ENCODE results near the gene ECE1. TPM values are rescaled to one million over a fixed set of nuclear protein-coding genes. Genes with fewer than 3 reads are reported as not detected.
"Not testable (repeated sequence)": the region's sequence is repeated elsewhere in the genome, so short reads cannot be mapped to it uniquely, and the experiment has no call there.

ECE1 gene
- total and polyA plus RNA-seq, 2 donors (not counting 1 experiment from before 2014, with no cell fraction given) = 131 to 138 TPM

DNA sequence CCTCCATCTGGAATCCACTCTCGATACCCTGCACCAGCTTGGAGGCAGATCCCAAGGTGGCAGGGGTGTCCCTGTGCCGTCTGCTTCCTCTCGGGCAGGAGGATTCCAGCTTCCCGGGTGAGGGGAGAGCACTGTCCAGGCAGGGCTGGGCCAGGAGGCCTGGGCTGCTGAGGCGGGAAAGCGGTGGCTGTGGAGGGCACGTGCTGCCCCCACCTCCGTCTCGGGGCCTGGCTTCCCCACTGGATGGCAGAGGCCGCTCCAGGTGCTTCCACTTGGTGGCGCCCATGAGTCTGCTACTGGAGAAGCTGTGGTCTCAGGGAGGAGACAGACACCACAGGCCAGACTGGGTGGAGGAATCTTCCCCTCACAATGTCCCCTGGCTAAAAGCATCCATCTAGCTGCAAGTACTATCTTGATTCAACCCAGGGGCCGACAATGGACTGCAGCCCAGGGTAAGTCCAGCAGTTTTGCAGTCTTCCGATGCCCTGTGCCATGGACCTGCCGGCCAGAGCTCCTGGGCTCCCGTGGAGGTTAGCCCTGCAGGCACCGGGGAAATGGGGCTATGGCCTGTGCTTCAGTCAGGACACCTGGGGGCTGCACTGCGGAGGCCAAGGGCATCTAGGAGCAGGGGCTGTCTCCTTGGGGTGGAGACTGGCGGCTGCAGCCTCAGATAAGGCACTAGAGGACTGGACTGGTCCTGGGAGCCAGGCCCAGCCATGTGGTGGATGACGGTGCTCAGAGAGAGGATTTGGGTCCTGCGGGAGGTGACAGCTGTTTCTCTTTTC is 72.3 kb downstream of the ECE1 start:
- H3K9ac ChIP-seq (ENCODE audit: insufficient read depth, low read length) = no peak overlapping the region
- H4K20me1 ChIP-seq (ENCODE audit: control insufficient read depth, extremely low read depth, insufficient read depth, low read length) = no peaks in the 10 kb centered on the region
- DNase-seq (ENCODE audit: low read depth in 2 of 2) = peak in 1 of 2 donors; percentile 23
- H3K27me3 ChIP-seq (ENCODE audit: control insufficient read depth, insufficient read depth, low read length) = no peaks in the 10 kb centered on the region
- H3K79me2 ChIP-seq (ENCODE audit: control insufficient read depth, insufficient read depth, low read length) = no peaks in the 10 kb centered on the region
- H2AFZ ChIP-seq (ENCODE audit: low read length) = no peak overlapping the region
- no peak overlapping the region for H3K27ac ChIP-seq (ENCODE audit: insufficient read depth, low read length)
- H3K9me3 ChIP-seq (ENCODE audit: control insufficient read depth, insufficient read depth, low read depth, low read length) = no peaks in the 10 kb centered on the region
- no peak overlapping the region for H3K4me3 ChIP-seq (replicated peaks in 1 of 4; ENCODE audit: control extremely low read depth in 1 of 4, insufficient read depth in 1 of 4, low read depth in 3 of 4, low read length in 4 of 4)
- H3K4me2 ChIP-seq (ENCODE audit: extremely low read depth, insufficient read depth, low read length) = no peak overlapping the region
- TF ChIP-seq, protein P1, sequence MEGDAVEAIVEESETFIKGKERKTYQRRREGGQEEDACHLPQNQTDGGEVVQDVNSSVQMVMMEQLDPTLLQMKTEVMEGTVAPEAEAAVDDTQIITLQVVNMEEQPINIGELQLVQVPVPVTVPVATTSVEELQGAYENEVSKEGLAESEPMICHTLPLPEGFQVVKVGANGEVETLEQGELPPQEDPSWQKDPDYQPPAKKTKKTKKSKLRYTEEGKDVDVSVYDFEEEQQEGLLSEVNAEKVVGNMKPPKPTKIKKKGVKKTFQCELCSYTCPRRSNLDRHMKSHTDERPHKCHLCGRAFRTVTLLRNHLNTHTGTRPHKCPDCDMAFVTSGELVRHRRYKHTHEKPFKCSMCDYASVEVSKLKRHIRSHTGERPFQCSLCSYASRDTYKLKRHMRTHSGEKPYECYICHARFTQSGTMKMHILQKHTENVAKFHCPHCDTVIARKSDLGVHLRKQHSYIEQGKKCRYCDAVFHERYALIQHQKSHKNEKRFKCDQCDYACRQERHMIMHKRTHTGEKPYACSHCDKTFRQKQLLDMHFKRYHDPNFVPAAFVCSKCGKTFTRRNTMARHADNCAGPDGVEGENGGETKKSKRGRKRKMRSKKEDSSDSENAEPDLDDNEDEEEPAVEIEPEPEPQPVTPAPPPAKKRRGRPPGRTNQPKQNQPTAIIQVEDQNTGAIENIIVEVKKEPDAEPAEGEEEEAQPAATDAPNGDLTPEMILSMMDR (conservative IDR thresholded peaks at IDR 0.05 in 1 of 2, IDR thresholded peaks at IDR 0.05 in 1 of 2; ENCODE audit: low read depth in 1 of 2, low read length in 2 of 2) = peak; percentile 11 to 53
- no peak for TF ChIP-seq EZH2 (IDR thresholded peaks at IDR 0.05; ENCODE audit: low read length, missing control alignments)
- no peaks in the 10 kb centered on the region for H3K4me1 ChIP-seq (ENCODE audit: control insufficient read depth, extremely low read depth, insufficient read depth, low read length)
- H3K36me3 ChIP-seq (ENCODE audit: control insufficient read depth, insufficient read depth, low read length) = peaks cover 32% of the 10 kb centered on the region

DNA sequence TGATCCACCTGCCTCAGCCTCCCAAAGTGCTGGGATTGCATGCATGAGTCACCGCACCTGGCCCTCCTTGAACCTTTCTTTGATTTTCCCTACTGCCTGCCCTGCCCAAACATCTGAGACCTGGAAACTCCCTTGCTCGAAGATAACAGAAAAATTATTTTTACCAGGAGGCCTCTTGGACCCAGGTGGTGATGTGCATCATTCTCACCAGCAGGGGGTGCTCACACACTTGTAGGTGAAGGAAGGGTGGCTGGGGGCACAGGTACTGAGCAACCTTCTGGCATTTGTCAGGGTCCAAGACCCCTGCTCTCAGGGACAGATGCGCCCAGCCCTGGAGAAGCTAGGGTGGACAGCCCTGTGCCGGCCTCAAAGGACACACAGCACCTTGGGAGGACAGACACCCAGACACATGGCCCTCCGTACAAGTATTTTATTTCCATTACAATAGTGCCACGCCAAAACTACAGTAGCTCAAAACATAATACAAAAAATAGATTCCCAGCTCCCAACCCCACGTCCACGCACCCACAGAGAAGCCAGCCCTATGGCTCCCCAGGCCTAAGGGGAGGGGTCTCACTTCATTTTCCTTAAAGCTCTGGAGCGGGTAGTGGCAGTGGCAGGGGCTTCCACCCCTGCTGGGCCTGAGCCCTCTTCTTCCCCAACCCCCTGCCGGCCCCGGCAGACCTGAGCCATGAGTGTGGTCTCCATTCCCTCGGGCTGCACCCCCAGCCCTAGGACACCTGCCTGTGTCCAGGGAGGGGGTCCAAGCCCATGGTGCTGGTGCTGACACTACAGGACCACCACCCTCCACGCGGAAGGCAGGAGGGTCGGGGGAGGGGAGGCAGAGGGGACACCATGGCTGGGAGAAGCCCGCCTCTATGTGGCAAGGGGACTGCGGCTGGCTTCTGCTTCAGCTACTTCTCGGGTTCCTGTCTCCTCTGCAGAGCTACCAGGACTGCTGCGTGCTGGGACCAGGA is 73.1 kb downstream of the ECE1 start:
- Histone ChIP-seq H4K20me1 (ENCODE audit: control insufficient read depth, extremely low read depth, insufficient read depth, low read length) (no peaks in the 10 kb centered on the region), H3K9ac (ENCODE audit: insufficient read depth, low read length) (no peak overlapping the region), H3K4me1 (ENCODE audit: control insufficient read depth, extremely low read depth, insufficient read depth, low read length) (peaks cover 2% of the 10 kb centered on the region), H3K9me3 (ENCODE audit: control insufficient read depth, insufficient read depth, low read depth, low read length) (no peaks in the 10 kb centered on the region), H3K79me2 (ENCODE audit: control insufficient read depth, insufficient read depth, low read length) (no peaks in the 10 kb centered on the region), H3K4me2 (ENCODE audit: extremely low read depth, insufficient read depth, low read length) (no peak overlapping the region), H3K36me3 (ENCODE audit: control insufficient read depth, insufficient read depth, low read length) (peaks cover 29% of the 10 kb centered on the region), H3K27me3 (ENCODE audit: control insufficient read depth, insufficient read depth, low read length) (no peaks in the 10 kb centered on the region), H3K4me3 (replicated peaks in 1 of 4; ENCODE audit: control extremely low read depth in 1 of 4, insufficient read depth in 1 of 4, low read depth in 3 of 4, low read length in 4 of 4) (no peak overlapping the region), H2AFZ (ENCODE audit: low read length) (no peak overlapping the region), H3K27ac (ENCODE audit: insufficient read depth, low read length) (no peak overlapping the region)
- peak; percentile 26 to 45 for DNase-seq (ENCODE audit: low read depth in 2 of 2)
- TF ChIP-seq, protein P1 (conservative IDR thresholded peaks at IDR 0.05 in 1 of 2, IDR thresholded peaks at IDR 0.05 in 1 of 2; ENCODE audit: low read depth in 1 of 2, low read length in 2 of 2) = peak; percentile 61 to 77
- no peak for TF ChIP-seq EZH2 (IDR thresholded peaks at IDR 0.05; ENCODE audit: low read length, missing control alignments)

DNA sequence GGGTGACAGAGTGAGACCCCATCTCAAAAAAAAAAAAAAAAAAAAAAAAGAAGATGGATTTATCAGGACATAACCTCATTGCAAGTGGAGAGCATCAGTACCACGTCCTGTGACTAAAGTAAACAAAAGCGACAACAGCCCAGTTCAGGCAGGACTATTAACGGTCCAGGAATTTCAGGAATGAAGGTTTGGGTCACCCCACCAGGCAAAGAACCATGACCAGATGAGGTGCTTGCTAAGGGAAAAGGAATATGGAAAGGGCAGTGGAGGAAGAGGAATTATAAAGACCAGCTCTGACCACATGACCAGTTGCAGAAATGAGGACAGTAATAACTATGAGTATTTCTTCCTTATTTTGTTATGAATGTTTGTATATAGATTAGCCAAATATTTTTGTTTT is 78.1 kb downstream of the ECE1 start:
- no peak overlapping the region for H3K4me2 ChIP-seq (ENCODE audit: extremely low read depth, insufficient read depth, low read length)
- no peaks in the 10 kb centered on the region for H4K20me1 ChIP-seq (ENCODE audit: control insufficient read depth, extremely low read depth, insufficient read depth, low read length)
- no peak overlapping the region for H3K4me3 ChIP-seq (replicated peaks in 1 of 4; ENCODE audit: control extremely low read depth in 1 of 4, insufficient read depth in 1 of 4, low read depth in 3 of 4, low read length in 4 of 4)
- peaks cover 3% of the 10 kb centered on the region for H3K4me1 ChIP-seq (ENCODE audit: control insufficient read depth, extremely low read depth, insufficient read depth, low read length)
- no peak overlapping the region for H3K9ac ChIP-seq (ENCODE audit: insufficient read depth, low read length)
- no peaks in the 10 kb centered on the region for H3K79me2 ChIP-seq (ENCODE audit: control insufficient read depth, insufficient read depth, low read length)
- TF ChIP-seq, protein P1 (conservative IDR thresholded peaks at IDR 0.05 in 1 of 2, IDR thresholded peaks at IDR 0.05 in 1 of 2; ENCODE audit: low read depth in 1 of 2, low read length in 2 of 2) = no peak
- TF ChIP-seq EZH2 (IDR thresholded peaks at IDR 0.05; ENCODE audit: low read length, missing control alignments) = no peak
- DNase-seq (ENCODE audit: low read depth in 2 of 2) = peak in 1 of 2 donors; percentile 27
- no peak overlapping the region for H2AFZ ChIP-seq (ENCODE audit: low read length)
- no peaks in the 10 kb centered on the region for H3K36me3 ChIP-seq (ENCODE audit: control insufficient read depth, insufficient read depth, low read length)
- H3K27ac ChIP-seq (ENCODE audit: insufficient read depth, low read length) = no peak overlapping the region
- no peaks in the 10 kb centered on the region for H3K9me3 ChIP-seq (ENCODE audit: control insufficient read depth, insufficient read depth, low read depth, low read length)
- H3K27me3 ChIP-seq (ENCODE audit: control insufficient read depth, insufficient read depth, low read length) = no peaks in the 10 kb centered on the region

DNA sequence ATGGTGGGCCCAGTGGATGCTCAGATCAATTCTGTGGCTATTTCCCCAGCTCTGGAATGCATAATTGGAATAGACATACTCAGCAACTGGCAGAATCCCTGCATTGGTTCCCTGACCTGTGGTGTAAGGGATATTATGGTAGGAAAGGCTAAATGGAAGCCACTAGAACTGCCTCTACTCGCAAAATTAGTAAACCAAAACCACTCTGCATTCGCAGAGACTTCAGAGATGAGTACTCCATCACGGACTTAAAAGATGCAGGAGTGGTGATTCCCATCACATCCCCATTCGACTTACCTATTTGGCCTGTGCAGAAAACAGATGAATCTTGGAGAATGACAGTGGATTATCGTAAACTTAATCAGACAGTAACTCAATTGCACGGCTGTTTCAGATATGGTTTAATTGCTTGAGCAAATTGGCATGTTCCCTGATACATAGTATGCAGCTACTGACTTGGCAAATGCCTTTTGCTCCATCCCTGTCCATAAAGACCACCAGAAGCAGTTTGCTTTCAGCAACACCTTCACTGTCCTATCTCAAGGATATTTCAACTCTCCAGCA is 82.0 kb downstream of the ECE1 start:
- H4K20me1 ChIP-seq (ENCODE audit: control insufficient read depth, extremely low read depth, insufficient read depth, low read length); H3K27me3 ChIP-seq (ENCODE audit: control insufficient read depth, insufficient read depth, low read length); H3K4me1 ChIP-seq (ENCODE audit: control insufficient read depth, extremely low read depth, insufficient read depth, low read length); H3K9ac ChIP-seq (ENCODE audit: insufficient read depth, low read length); DNase-seq (ENCODE audit: low read depth in 2 of 2); H2AFZ ChIP-seq (ENCODE audit: low read length); H3K36me3 ChIP-seq (ENCODE audit: control insufficient read depth, insufficient read depth, low read length); H3K4me3 ChIP-seq (replicated peaks in 1 of 4; ENCODE audit: control extremely low read depth in 1 of 4, insufficient read depth in 1 of 4, low read depth in 3 of 4, low read length in 4 of 4); H3K4me2 ChIP-seq (ENCODE audit: extremely low read depth, insufficient read depth, low read length); H3K79me2 ChIP-seq (ENCODE audit: control insufficient read depth, insufficient read depth, low read length); H3K27ac ChIP-seq (ENCODE audit: insufficient read depth, low read length); H3K9me3 ChIP-seq (ENCODE audit: control insufficient read depth, insufficient read depth, low read depth, low read length): not testable (repeated sequence)
